AG10803 (cell line): ENCODE measurements around the gene IPO7.
"Not testable (repeated sequence)": the region's sequence is repeated elsewhere in the genome, so short reads cannot be mapped to it uniquely, and the experiment has no call there.

Source experiments
- DNase-seq: peaks from one replicate; pipeline ENCODE4 v3.0.0; 2010; ENCODE audit warnings: low read depth
- H3K4me3 ChIP-seq: 2 replicates; pipeline ENCODE4 v1.5.1; 2011; ENCODE audit warnings: mild to moderate bottlenecking, low read length, control low read depth
- CTCF ChIP-seq: conservative IDR thresholded peaks from 2 replicates; pipeline ENCODE4 v1.5.1; 2011; ENCODE audit warnings: mild to moderate bottlenecking, low read length, control low read depth, inconsistent platforms

Gene IPO7

GRCh38 chr11:9428706-9429105 is 44.3 kb downstream of the IPO7 start:
- TF ChIP-seq CTCF = no peak
- no peak for DNase-seq
- H3K4me3 ChIP-seq = no peak overlapping the region

GRCh38 chr11:9438611-9439010 is 54.2 kb downstream of the IPO7 start:
- no peak overlapping the region for H3K4me3 ChIP-seq
- DNase-seq = no peak
- TF ChIP-seq CTCF = no peak

GRCh38 chr11:9446230-9446629 is 61.8 kb downstream of the IPO7 start:
- TF ChIP-seq CTCF = no peak
- no peak for DNase-seq
- no peak overlapping the region for H3K4me3 ChIP-seq

- DNase-seq = no peak
These were observed 64.3 kb downstream of the IPO7 start for GRCh38 chr11:9448576-9449352.

GRCh38 chr11:9452023-9452422 is 67.6 kb downstream of the IPO7 start:
- H3K4me3 ChIP-seq, DNase-seq: not testable (repeated sequence)

More at GRCh38 chr11:9448576-9449352, 64.3 kb downstream of the IPO7 start:
- no peak overlapping the region for H3K4me3 ChIP-seq
- TF ChIP-seq CTCF = no peak

GRCh38 chr11:9455722-9456121 is 71.3 kb downstream of the IPO7 start:
- no peak for TF ChIP-seq CTCF
- no peak for DNase-seq
- H3K4me3 ChIP-seq = no peak overlapping the region

- peak; percentile 67 for DNase-seq
- peak overlapping the region; percentile 99 for H3K4me3 ChIP-seq
- TF ChIP-seq CTCF = no peak; the same call in 1 of the 2 replicates
These were observed 75.3 kb downstream of the IPO7 start for GRCh38 chr11:9459667-9460321.
